ENCODE data around the gene RBM38. TPM values are rescaled to one million over a fixed set of nuclear protein-coding genes. Genes with fewer than 3 reads are reported as not detected.

The RBM38 gene
- total RNA-seq, 1 donor from 2014 or later, result 16.6 TPM

DNA sequence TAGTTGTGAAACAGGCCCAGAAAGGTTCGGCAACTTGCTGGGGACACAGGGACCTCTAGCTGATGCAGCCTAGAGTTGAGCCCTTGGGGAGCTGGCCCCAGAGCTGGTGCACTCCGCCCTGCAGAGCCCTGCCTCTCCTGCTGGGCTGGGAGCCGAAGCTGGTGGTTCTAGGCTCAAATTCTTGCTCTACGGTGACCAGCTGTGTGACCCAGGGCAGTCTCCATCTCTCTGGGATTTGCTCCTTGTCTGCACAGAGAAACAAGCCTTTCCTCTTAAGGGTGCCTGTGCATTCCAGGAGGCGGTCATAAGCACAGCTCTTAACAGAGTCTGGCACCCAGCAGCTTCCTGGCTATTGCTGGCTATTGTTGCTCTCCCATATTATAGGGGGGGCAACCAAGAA is 47.4 kb downstream of the RBM38 start:
- Mint-ChIP-seq H3K27ac (ENCODE audit: unreplicated experiment) (no peak overlapping the region), H3K4me3 (ENCODE audit: unreplicated experiment) (no peak overlapping the region), H3K36me3 (ENCODE audit: unreplicated experiment) (peaks cover 5% of the 10 kb centered on the region)

DNA sequence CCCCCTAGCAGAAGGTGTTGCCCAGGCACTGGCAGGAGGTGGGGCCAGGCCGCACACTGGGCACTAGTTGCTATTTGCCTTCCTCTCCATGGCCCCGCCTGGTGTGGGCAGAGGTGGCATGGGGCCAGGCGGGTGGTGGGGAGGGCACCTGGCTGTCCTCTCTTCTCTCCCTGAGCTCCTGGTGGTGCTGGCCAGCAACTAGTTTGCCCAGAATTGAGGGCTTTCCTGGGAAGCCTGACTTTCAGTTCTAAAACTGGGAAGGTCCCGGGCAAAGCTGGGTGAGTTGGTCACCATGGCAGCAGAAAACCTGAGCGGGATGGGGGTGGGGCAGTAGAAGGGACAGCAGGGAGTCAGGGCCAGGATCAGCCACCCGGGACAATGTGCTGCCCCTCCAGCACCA is 48.2 kb downstream of the RBM38 start:
- Mint-ChIP-seq H3K9me3 (ENCODE audit: unreplicated experiment) (peaks cover 7% of the 10 kb centered on the region), H3K36me3 (ENCODE audit: unreplicated experiment) (peaks cover 5% of the 10 kb centered on the region), H3K4me3 (ENCODE audit: unreplicated experiment) (no peak overlapping the region), H3K27ac (ENCODE audit: unreplicated experiment) (no peak overlapping the region), H3K27me3 (ENCODE audit: unreplicated experiment) (peaks cover 6% of the 10 kb centered on the region), H3K4me1 (ENCODE audit: low read depth, unreplicated experiment) (peaks cover 16% of the 10 kb centered on the region)
- DNase-seq, result no peak
- TF ChIP-seq, protein P1, sequence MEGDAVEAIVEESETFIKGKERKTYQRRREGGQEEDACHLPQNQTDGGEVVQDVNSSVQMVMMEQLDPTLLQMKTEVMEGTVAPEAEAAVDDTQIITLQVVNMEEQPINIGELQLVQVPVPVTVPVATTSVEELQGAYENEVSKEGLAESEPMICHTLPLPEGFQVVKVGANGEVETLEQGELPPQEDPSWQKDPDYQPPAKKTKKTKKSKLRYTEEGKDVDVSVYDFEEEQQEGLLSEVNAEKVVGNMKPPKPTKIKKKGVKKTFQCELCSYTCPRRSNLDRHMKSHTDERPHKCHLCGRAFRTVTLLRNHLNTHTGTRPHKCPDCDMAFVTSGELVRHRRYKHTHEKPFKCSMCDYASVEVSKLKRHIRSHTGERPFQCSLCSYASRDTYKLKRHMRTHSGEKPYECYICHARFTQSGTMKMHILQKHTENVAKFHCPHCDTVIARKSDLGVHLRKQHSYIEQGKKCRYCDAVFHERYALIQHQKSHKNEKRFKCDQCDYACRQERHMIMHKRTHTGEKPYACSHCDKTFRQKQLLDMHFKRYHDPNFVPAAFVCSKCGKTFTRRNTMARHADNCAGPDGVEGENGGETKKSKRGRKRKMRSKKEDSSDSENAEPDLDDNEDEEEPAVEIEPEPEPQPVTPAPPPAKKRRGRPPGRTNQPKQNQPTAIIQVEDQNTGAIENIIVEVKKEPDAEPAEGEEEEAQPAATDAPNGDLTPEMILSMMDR (IDR thresholded peaks at IDR 0.05; ENCODE audit: partially characterized antibody, unreplicated experiment), result no peak

More for the DNA sequence above, 47.4 kb downstream of the RBM38 start:
- peaks cover 6% of the 10 kb centered on the region for H3K27me3 Mint-ChIP-seq (ENCODE audit: unreplicated experiment)
- H3K9me3 Mint-ChIP-seq (ENCODE audit: unreplicated experiment), result peaks cover 7% of the 10 kb centered on the region
- TF ChIP-seq, protein P1 (IDR thresholded peaks at IDR 0.05; ENCODE audit: partially characterized antibody, unreplicated experiment), result no peak
- no peak for DNase-seq
- H3K4me1 Mint-ChIP-seq (ENCODE audit: low read depth, unreplicated experiment), result peaks cover 21% of the 10 kb centered on the region

DNA sequence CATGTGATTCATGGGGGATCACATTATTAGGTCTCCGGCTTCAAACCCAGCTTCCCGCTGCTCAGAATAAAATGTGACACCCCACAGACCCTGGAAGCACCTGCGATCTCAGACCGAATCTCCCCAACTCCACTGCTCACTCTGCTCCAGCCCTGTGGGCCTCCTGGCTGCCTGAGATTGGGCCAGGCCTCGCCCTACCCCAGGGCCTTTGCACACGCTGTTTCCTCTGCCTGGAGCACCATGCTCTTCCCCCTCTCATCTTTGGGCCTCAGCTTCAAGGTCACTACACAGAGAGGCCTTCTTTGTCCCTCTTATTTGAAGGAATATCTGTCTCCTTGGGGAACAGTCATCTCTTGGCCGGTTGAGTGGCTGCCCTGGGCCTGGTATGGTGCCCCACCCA is 48.8 kb downstream of the RBM38 start:
- peaks cover 6% of the 10 kb centered on the region for H3K27me3 Mint-ChIP-seq (ENCODE audit: unreplicated experiment)
- TF ChIP-seq, protein P1 (IDR thresholded peaks at IDR 0.05; ENCODE audit: partially characterized antibody, unreplicated experiment), result no peak
- no peak overlapping the region for H3K4me3 Mint-ChIP-seq (ENCODE audit: unreplicated experiment)
- peaks cover 5% of the 10 kb centered on the region for H3K9me3 Mint-ChIP-seq (ENCODE audit: unreplicated experiment)
- peaks cover 5% of the 10 kb centered on the region for H3K36me3 Mint-ChIP-seq (ENCODE audit: unreplicated experiment)
- no peak for DNase-seq
- H3K27ac Mint-ChIP-seq (ENCODE audit: unreplicated experiment), result peak overlapping the region; percentile 78
- peaks cover 13% of the 10 kb centered on the region for H3K4me1 Mint-ChIP-seq (ENCODE audit: low read depth, unreplicated experiment)

DNA sequence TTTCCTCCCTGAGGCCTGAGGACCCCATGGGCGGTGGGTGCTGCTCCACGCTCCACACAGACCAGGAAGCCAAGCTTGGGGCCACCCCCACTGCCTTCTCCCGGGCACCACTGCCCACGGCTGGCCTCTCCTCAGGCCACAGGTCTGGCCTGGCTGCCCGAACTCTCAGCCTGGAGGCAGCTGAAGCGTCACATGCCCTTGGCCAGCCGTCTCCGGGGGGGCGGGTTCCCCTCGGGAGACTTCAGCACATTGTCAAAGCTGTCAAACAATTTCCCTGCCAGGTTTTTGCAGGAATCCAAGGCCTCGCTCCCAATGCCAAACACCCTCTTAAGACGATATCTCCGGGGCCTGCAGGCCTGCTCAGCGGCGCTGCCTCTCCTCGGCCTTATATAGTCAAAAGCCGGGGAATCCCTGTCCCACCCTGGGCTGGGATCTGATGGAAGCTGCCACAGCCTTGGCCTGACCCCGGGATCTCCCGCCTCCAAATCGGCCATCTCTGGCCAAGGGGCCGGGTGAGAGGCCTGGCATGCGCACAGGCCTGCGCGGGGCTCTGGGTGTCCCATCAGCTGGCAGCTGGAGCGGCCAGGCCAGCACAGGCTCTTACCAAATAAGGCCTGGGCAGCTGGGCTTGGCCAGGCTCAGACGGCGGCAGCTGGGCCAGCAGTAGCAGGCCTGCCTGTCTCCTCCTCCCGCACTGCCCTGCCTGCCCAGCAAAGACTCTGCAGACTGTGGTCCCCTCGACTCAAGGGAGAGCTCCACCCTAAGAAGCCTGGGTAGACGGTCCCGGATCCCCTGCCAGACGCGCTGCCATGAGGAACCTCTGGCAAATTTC is 49.7 kb downstream of the RBM38 start:
- Mint-ChIP-seq H3K36me3 (ENCODE audit: unreplicated experiment) (peaks cover 9% of the 10 kb centered on the region), H3K9me3 (ENCODE audit: unreplicated experiment) (peaks cover 5% of the 10 kb centered on the region), H3K4me1 (ENCODE audit: low read depth, unreplicated experiment) (peaks cover 13% of the 10 kb centered on the region), H3K27me3 (ENCODE audit: unreplicated experiment) (peaks cover 7% of the 10 kb centered on the region), H3K4me3 (ENCODE audit: unreplicated experiment) (no peak overlapping the region), H3K27ac (ENCODE audit: unreplicated experiment) (peak overlapping the region; percentile 87)
- TF ChIP-seq, protein P1 (IDR thresholded peaks at IDR 0.05; ENCODE audit: partially characterized antibody, unreplicated experiment), result no peak
- peak; percentile 80 for DNase-seq

DNA sequence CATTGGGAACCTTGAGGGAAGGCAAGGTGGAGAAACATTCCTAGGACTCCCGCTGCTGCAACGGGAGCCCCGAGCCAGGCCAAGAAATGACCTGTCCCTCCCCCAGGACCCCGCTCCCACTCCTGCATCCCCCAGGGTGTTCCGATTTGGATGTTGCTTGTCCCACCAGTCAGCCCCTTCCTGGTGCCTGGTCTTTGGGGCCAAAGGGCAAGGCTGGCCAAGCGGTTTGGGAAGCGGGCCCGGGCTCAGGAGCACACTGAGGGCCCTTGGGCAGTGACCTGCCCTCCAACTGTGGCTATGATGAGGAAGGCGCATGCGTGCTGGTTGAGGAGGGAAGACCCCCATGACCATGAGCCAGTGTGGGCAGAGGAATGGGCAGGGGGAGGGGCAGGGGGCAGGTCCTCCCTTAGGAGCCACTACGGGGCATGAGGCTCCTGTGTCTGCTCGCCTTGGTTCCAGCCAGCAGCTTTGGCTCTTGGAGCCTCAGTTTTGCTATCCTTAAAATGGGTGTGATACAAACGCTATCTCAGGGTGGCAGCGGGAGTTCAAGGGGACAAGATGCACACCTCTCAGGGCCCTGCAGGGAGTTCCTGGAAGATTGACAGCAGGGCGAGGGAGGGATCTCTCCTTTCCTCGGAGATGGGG is 50.4 kb downstream of the RBM38 start:
- Mint-ChIP-seq H3K27me3 (ENCODE audit: unreplicated experiment) (peaks cover 7% of the 10 kb centered on the region), H3K36me3 (ENCODE audit: unreplicated experiment) (peaks cover 9% of the 10 kb centered on the region), H3K9me3 (ENCODE audit: unreplicated experiment) (peaks cover 5% of the 10 kb centered on the region), H3K27ac (ENCODE audit: unreplicated experiment) (peak overlapping the region; percentile 87), H3K4me1 (ENCODE audit: low read depth, unreplicated experiment) (peaks cover 13% of the 10 kb centered on the region), H3K4me3 (ENCODE audit: unreplicated experiment) (no peak overlapping the region)
- DNase-seq, result no peak
- TF ChIP-seq, protein P1 (IDR thresholded peaks at IDR 0.05; ENCODE audit: partially characterized antibody, unreplicated experiment), result no peak

All from glutamatergic neuron (in vitro differentiated cells).